Measurements from ENCODE around the gene ARHGAP12.

DNA sequence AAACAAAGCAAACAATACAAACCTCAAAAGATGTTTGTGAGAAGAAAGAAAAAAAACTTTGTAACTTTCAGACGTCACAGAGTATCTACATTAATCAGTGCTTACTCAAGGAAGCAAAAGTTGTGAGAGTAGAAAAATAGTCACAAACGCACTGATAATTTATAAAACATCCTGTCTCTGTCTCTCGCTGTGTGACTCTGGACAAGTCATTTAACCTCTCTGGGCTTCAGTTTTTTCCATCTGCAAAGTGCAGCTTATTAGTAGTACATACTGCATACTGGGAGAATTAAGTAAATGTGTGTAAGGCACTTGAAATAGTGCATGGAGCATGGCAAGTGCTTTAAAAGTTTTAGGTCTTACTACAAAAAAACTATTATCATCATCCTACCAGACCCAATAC is 3.8 kb downstream of the ARHGAP12 start:
- TF ChIP-seq, protein P1, sequence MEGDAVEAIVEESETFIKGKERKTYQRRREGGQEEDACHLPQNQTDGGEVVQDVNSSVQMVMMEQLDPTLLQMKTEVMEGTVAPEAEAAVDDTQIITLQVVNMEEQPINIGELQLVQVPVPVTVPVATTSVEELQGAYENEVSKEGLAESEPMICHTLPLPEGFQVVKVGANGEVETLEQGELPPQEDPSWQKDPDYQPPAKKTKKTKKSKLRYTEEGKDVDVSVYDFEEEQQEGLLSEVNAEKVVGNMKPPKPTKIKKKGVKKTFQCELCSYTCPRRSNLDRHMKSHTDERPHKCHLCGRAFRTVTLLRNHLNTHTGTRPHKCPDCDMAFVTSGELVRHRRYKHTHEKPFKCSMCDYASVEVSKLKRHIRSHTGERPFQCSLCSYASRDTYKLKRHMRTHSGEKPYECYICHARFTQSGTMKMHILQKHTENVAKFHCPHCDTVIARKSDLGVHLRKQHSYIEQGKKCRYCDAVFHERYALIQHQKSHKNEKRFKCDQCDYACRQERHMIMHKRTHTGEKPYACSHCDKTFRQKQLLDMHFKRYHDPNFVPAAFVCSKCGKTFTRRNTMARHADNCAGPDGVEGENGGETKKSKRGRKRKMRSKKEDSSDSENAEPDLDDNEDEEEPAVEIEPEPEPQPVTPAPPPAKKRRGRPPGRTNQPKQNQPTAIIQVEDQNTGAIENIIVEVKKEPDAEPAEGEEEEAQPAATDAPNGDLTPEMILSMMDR (conservative IDR thresholded peaks at IDR 0.05; ENCODE audit: low read length): no peak
- no peak for TF ChIP-seq EZH2phosphoT487 (IDR thresholded peaks at IDR 0.05; ENCODE audit: borderline replicate concordance)

All from Loucy (cell line).